Tibial artery (tissue), 4 donors: ENCODE measurements around the gene STAT3.
"Not testable (repeated sequence)": the region's sequence is repeated elsewhere in the genome, so short reads cannot be mapped to it uniquely, and the experiment has no call there.

ENCODE experiments used
- DNase-seq, 2 donors: peaks; one replicate each; pipeline ENCODE4 v3.0.0-alpha.2; 2019
- H3K27ac ChIP-seq, 2 donors: fragments of 200-600 bp; sonication (generic) in 1 of 2; 1 replicate in 1 of 2; 2 replicates in 1 of 2; pipeline ENCODE4 v1.5.1; 2018 to 2019; ENCODE audit warnings: mild to moderate bottlenecking in 1 of 2
- H3K27me3 ChIP-seq, 2 donors: fragments of 200-600 bp; sonication (generic) in 1 of 2; one replicate each; pipeline versions ENCODE4 v1.5.1 to v1.6.0; 2016 to 2019
- H3K36me3 ChIP-seq, 3 donors: fragments of 200-600 bp; sonication (generic) in 2 of 3; one replicate each; pipeline ENCODE4 v1.5.1; 2016 to 2019; ENCODE audit warnings: mild to moderate bottlenecking in 2 of 3
- H3K4me1 ChIP-seq, 4 donors: fragments of 200-600 bp; sonication (generic) in 2 of 4; 1 replicate in 3 of 4; 2 replicates in 1 of 4; pipeline ENCODE4 v1.5.1; 2016 to 2019
- H3K4me3 ChIP-seq, 2 donors: fragments of 200-600 bp; sonication (generic) in 1 of 2; 1 replicate in 1 of 2; 2 replicates in 1 of 2; pipeline ENCODE4 v1.5.1; 2018 to 2019; ENCODE audit warnings: mild to moderate bottlenecking in 2 of 2
- H3K9me3 ChIP-seq, 3 donors: fragments of 200-600 bp; sonication (generic) in 1 of 3; one replicate each; pipeline ENCODE4 v1.5.1; 2016 to 2019
- intact Hi-C: fragments of 100-400 bp; cut with DNase I; formaldehyde crosslinking; loops from one replicate; pipeline ENCODE4 v1.15.0; 2023; ENCODE audit warnings: low total_unique reads
- TF ChIP-seq, protein P1 (sequence below), 2 experiments: fragments of 200-600 bp in 1 of 2; fragments of 450-650 bp in 1 of 2; IDR thresholded peaks; one replicate each; pipeline ENCODE4 v1.5.1; 2017 to 2019; ENCODE audit warnings: antibody characterized with exemption in 2 of 2, mild to moderate bottlenecking in 1 of 2, moderate library complexity in 1 of 2

The STAT3 gene

DNA sequence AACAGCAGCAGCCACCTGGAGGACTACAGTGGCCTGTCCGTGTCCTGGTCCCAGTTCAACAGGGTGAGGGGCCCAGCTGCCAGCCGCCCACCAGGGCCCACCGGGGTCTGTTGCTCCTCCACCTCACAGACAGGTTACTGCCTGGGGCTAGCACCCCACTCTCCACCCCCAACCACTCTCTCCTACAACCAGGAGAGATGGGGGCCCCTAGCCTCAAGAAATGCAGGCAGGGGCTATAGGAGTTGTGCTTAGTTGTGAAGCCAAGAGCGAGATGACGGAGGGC, 81.9 kb downstream of the STAT3 start:
- no peak overlapping the region for H3K27ac ChIP-seq
- H3K4me1 ChIP-seq, result peaks cover 0 to 15% (median 6%) of the 10 kb centered on the region in 4 donors
- TF ChIP-seq, protein P1, sequence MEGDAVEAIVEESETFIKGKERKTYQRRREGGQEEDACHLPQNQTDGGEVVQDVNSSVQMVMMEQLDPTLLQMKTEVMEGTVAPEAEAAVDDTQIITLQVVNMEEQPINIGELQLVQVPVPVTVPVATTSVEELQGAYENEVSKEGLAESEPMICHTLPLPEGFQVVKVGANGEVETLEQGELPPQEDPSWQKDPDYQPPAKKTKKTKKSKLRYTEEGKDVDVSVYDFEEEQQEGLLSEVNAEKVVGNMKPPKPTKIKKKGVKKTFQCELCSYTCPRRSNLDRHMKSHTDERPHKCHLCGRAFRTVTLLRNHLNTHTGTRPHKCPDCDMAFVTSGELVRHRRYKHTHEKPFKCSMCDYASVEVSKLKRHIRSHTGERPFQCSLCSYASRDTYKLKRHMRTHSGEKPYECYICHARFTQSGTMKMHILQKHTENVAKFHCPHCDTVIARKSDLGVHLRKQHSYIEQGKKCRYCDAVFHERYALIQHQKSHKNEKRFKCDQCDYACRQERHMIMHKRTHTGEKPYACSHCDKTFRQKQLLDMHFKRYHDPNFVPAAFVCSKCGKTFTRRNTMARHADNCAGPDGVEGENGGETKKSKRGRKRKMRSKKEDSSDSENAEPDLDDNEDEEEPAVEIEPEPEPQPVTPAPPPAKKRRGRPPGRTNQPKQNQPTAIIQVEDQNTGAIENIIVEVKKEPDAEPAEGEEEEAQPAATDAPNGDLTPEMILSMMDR (IDR thresholded peaks at IDR 0.05), result no peak
- H3K27me3 ChIP-seq, result no peaks in the 10 kb centered on the region
- peaks cover 59 to 100% (median 84%) of the 10 kb centered on the region in 3 donors for H3K36me3 ChIP-seq
- intact Hi-C loops, result no loop called here
- no peaks in the 10 kb centered on the region for H3K9me3 ChIP-seq
- no peak overlapping the region for H3K4me3 ChIP-seq
- no peak for DNase-seq

GRCh38 chr17:42305543-42306384, 82.5 kb downstream of the STAT3 start:
- H3K27me3 ChIP-seq, result no peaks in the 10 kb centered on the region

GRCh38 chr17:42305031-42305330, 83.3 kb downstream of the STAT3 start:
- H3K4me1 ChIP-seq, H3K4me3 ChIP-seq, H3K27me3 ChIP-seq, DNase-seq, H3K9me3 ChIP-seq, H3K27ac ChIP-seq, intact Hi-C loops: not testable (repeated sequence)
- peaks cover 65 to 99% (median 88%) of the 10 kb centered on the region in 3 donors for H3K36me3 ChIP-seq

More at GRCh38 chr17:42305543-42306384, 82.5 kb downstream of the STAT3 start:
- TF ChIP-seq, protein P1 (IDR thresholded peaks at IDR 0.05), result no peak
- DNase-seq, result no peak
- intact Hi-C loops, result no loop called here
- H3K36me3 ChIP-seq, result peaks cover 65 to 100% (median 90%) of the 10 kb centered on the region in 3 donors
- H3K27ac ChIP-seq, result no peak overlapping the region
- peaks cover 0 to 9% (median 2%) of the 10 kb centered on the region in 4 donors for H3K4me1 ChIP-seq
- no peak overlapping the region for H3K4me3 ChIP-seq
- H3K9me3 ChIP-seq, result no peaks in the 10 kb centered on the region

GRCh38 chr17:42304187-42305030, 83.8 kb downstream of the STAT3 start:
- no peaks in the 10 kb centered on the region for H3K9me3 ChIP-seq
- DNase-seq, result no peak

DNA sequence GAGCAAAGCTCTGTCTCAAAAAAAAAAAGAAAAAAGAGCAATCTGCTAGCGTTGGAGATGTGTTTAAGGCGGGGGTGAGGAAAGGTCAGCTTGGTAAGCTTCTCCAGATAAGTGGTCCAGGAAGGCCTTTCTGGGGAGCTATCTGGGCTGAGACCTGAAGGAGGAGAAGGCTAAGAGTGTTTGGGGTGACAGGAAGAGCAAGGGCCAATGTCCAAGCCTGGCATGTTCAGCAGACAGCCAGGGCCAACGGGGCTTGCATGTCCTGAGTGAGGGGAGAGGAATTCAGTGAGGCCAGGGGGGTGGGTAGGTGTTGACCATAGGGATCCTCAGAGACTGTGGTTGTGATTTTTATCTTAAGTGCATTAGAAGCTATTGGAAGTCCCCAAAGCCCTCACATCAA, 84.5 kb downstream of the STAT3 start:
- Histone ChIP-seq H3K4me1 (no peaks in the 10 kb centered on the region), H3K36me3 (peaks cover 68 to 97% (median 87%) of the 10 kb centered on the region in 3 donors), H3K27ac (no peak overlapping the region), H3K4me3 (no peak overlapping the region), H3K9me3 (no peaks in the 10 kb centered on the region), H3K27me3 (no peaks in the 10 kb centered on the region)
- TF ChIP-seq, protein P1 (IDR thresholded peaks at IDR 0.05), result no peak
- DNase-seq, result no peak
- intact Hi-C loops, result no loop called here

More at GRCh38 chr17:42304187-42305030, 83.8 kb downstream of the STAT3 start:
- Histone ChIP-seq H3K4me1 (peaks cover 0 to 6% (median 0%) of the 10 kb centered on the region in 4 donors), H3K27me3 (no peaks in the 10 kb centered on the region), H3K27ac (no peak overlapping the region), H3K36me3 (peaks cover 67 to 97% (median 87%) of the 10 kb centered on the region in 3 donors), H3K4me3 (no peak overlapping the region)
- intact Hi-C loops, result no loop called here
- TF ChIP-seq, protein P1 (IDR thresholded peaks at IDR 0.05), result no peak

DNA sequence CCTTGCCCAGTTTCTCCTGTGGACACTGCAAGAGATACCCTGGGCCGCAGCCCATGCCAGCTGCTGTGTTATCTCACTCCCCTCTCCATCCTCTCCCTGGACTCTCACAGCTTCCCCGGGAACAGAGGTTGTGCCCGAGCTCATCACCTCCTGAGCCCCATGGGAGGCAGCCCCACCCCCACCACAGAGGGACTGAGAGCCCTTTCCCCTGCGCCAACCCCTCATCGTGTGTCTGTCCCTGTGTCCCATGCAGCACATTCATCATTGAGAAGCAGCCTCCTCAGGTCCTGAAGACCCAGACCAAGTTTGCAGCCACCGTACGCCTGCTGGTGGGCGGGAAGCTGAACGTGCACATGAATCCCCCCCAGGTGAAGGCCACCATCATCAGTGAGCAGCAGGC, 87.2 kb downstream of the STAT3 start:
- H3K9me3 ChIP-seq, result no peaks in the 10 kb centered on the region
- TF ChIP-seq, protein P1 (IDR thresholded peaks at IDR 0.05), result no peak
- no peaks in the 10 kb centered on the region for H3K4me1 ChIP-seq
- H3K4me3 ChIP-seq, result no peak overlapping the region
- no peak for DNase-seq
- no peak overlapping the region for H3K27ac ChIP-seq
- H3K36me3 ChIP-seq, result peaks cover 54 to 97% (median 80%) of the 10 kb centered on the region in 3 donors
- intact Hi-C loops, result no loop called here
- H3K27me3 ChIP-seq, result no peaks in the 10 kb centered on the region

- H3K27ac ChIP-seq, H3K4me3 ChIP-seq, H3K27me3 ChIP-seq, H3K9me3 ChIP-seq, H3K4me1 ChIP-seq, intact Hi-C loops, DNase-seq: not testable (repeated sequence)
- peaks cover 57 to 97% (median 87%) of the 10 kb centered on the region in 3 donors for H3K36me3 ChIP-seq
Observed at GRCh38 chr17:42299913-42300312, 88.3 kb downstream of the STAT3 start.

- H3K4me1 ChIP-seq, H3K4me3 ChIP-seq, H3K27ac ChIP-seq, DNase-seq, H3K27me3 ChIP-seq, H3K9me3 ChIP-seq, intact Hi-C loops: not testable (repeated sequence)
- peaks cover 55 to 97% (median 87%) of the 10 kb centered on the region in 3 donors for H3K36me3 ChIP-seq
Observed at GRCh38 chr17:42299361-42299760, 88.9 kb downstream of the STAT3 start.
